ENCODE results near the gene RRAS.
"Not testable (repeated sequence)": the region's sequence is repeated elsewhere in the genome, so short reads cannot be mapped to it uniquely, and the experiment has no call there.

The RRAS gene

GRCh38 chr19:49652551-49653465 lies 12.9 kb upstream of the RRAS start:
- DNase-seq, result no peak

GRCh38 chr19:49651820-49652550 lies 12.0 kb upstream of the RRAS start:
- DNase-seq, result no peak

- DNase-seq, result no peak
These were observed 11.3 kb upstream of the RRAS start for GRCh38 chr19:49651029-49651819.

- no peak for DNase-seq
These were observed 6.6 kb upstream of the RRAS start for GRCh38 chr19:49646586-49646985.

GRCh38 chr19:49645995-49646394 lies 6.1 kb upstream of the RRAS start:
- no peak for DNase-seq

GRCh38 chr19:49645592-49645991 lies 5.6 kb upstream of the RRAS start:
- DNase-seq, result no peak

- DNase-seq, result no peak
These were observed 3.5 kb upstream of the RRAS start for GRCh38 chr19:49643466-49643865.

GRCh38 chr19:49642492-49643035 lies 2.6 kb upstream of the RRAS start:
- DNase-seq, result peak; percentile 61

- peak; percentile 100 for DNase-seq
These were observed 1.9 kb upstream of the RRAS start, which contains the start of gene SCAF1 for GRCh38 chr19:49641688-49642491. Gene SCAF1 (plus strand): TSS chr19:49642209. CDS start chr19:49645027, 2,818 bp downstream.

GRCh38 chr19:49639401-49640112 lies 386 bp downstream of the RRAS start:
- peak; percentile 53 for DNase-seq

- DNase-seq, result peak; percentile 70
These were observed 1.9 kb downstream of the RRAS start for GRCh38 chr19:49637821-49638738.

- DNase-seq, result no peak
These were observed 3.6 kb downstream of the RRAS start for GRCh38 chr19:49636233-49636932.

GRCh38 chr19:49635530-49636232 lies 4.3 kb downstream of the RRAS start:
- no peak for DNase-seq

GRCh38 chr19:49633273-49633672 lies 6.7 kb downstream of the RRAS start:
- not testable (repeated sequence) for DNase-seq

GRCh38 chr19:49632576-49632975 lies 7.4 kb downstream of the RRAS start:
- DNase-seq, result no peak

- DNase-seq, result no peak
These were observed 8.2 kb downstream of the RRAS start for GRCh38 chr19:49631610-49632192.

GRCh38 chr19:49631014-49631588 lies 8.8 kb downstream of the RRAS start:
- DNase-seq, result no peak

- no peak for DNase-seq
These were observed 10.3 kb downstream of the RRAS start for GRCh38 chr19:49629659-49630058.
